ENCODE results near the gene GRIPAP1. TPM values are rescaled to one million over a fixed set of nuclear protein-coding genes. Genes with fewer than 3 reads are reported as not detected.
"Not testable (repeated sequence)": the region's sequence is repeated elsewhere in the genome, so short reads cannot be mapped to it uniquely, and the experiment has no call there.

GRIPAP1 gene
- total RNA-seq, 4 donors from 2014 or later: 8.6 to 19.3 (median 10.1) TPM

DNA sequence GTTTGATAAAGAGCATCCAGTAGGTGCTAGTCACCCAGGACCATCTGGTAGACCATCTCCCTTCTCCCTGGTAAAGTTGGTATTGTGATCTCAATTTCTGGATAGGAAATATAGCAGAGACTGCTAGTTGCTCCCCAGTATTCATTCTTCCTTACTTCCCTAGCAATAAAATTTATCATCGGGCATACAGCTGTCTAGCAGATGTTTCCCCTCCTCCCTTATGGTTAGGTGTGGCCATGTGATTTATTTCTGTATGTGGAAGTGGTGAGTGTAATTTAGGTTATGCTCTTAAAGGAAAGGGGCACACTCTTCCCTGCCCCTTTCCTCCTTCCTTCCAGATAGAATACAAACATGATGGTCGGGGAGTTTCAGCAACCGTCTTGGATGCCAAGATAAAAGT is 18.2 kb downstream of the GRIPAP1 start:
- Histone ChIP-seq H3K27me3 (no peaks in the 10 kb centered on the region), H3K36me3 (peaks cover 0 to 21% of the 10 kb centered on the region in 2 donors), H3K27ac (no peak overlapping the region), H3K9me3 (no peaks in the 10 kb centered on the region), H3K4me3 (no peak overlapping the region), H3K4me1 (no peaks in the 10 kb centered on the region)
- intact Hi-C loops (cut with DNase I; ENCODE audit: low total_unique reads): no loop called here
- DNase-seq: no peak
- ATAC-seq: no peak
- TF ChIP-seq CTCF (IDR thresholded peaks at IDR 0.05 in 4 of 5, conservative IDR thresholded peaks at IDR 0.05 in 1 of 5): no peak
- no peak for TF ChIP-seq POLR2A (IDR thresholded peaks at IDR 0.05)
- in situ Hi-C loops (cut with MboI; ENCODE audit: low sequenced_read_pairs in 4 of 4): no loop called here

DNA sequence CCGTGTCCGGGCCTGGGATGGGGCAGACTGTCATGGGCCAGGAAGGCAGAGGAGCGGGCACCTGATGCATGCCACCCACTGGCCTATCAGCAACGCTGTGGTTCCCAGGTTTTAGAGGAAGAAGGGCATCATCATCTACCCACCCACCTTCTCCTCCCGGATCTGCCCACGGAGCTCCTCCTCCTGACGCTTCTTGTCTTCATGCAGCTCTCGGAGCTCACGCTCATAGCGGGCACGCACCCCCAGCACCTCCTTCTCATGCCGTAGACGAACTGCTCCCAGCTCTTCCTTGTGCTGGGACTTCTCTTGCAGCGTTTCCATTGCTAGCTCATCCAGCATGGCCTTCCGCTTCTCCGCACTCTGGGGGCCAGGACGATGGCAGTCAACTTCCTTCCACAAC is 19.0 kb downstream of the GRIPAP1 start:
- H3K9me3 ChIP-seq: no peaks in the 10 kb centered on the region
- in situ Hi-C loops (cut with MboI; ENCODE audit: low sequenced_read_pairs in 4 of 4) (no loop called here), intact Hi-C loops (cut with DNase I; ENCODE audit: low total_unique reads) (no loop called here)
- no peaks in the 10 kb centered on the region for H3K4me1 ChIP-seq
- DNase-seq: no peak
- H3K36me3 ChIP-seq: peaks cover 0 to 21% of the 10 kb centered on the region in 2 donors
- no peaks in the 10 kb centered on the region for H3K27me3 ChIP-seq
- H3K4me3 ChIP-seq: no peak overlapping the region
- TF ChIP-seq CTCF (IDR thresholded peaks at IDR 0.05 in 4 of 5, conservative IDR thresholded peaks at IDR 0.05 in 1 of 5) (no peak), POLR2A (IDR thresholded peaks at IDR 0.05) (no peak)
- no peak overlapping the region for H3K27ac ChIP-seq
- ATAC-seq: no peak

DNA sequence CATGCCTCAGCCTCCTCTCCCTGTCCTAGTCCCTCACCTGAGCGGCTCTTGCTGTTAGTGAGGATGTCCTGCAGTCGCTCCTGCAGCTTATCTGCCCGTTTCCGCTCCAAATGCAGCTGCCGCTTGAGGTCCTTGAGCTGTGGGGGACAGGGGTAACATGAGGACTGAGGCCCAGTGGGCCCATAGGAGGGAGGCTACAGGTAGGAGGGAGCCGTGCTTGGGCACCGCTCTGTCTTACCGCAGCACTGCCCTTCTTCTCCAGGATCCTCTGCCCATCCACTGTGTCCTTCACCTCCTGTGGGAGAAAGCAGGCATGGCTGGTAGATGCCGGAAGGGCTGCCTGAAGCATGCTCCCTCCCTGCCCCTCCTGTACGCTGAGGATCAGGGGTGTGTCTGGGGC is 20.9 kb downstream of the GRIPAP1 start:
- no peak for TF ChIP-seq CTCF (IDR thresholded peaks at IDR 0.05 in 4 of 5, conservative IDR thresholded peaks at IDR 0.05 in 1 of 5)
- TF ChIP-seq POLR2A (IDR thresholded peaks at IDR 0.05): no peak
- ATAC-seq: no peak
- H3K9me3 ChIP-seq: no peaks in the 10 kb centered on the region
- H3K4me3 ChIP-seq: no peak overlapping the region
- peaks cover 0 to 21% of the 10 kb centered on the region in 2 donors for H3K36me3 ChIP-seq
- no peaks in the 10 kb centered on the region for H3K4me1 ChIP-seq
- no peak for DNase-seq
- H3K27me3 ChIP-seq: no peaks in the 10 kb centered on the region
- intact Hi-C loops (cut with DNase I; ENCODE audit: low total_unique reads) (no loop called here), in situ Hi-C loops (cut with MboI; ENCODE audit: low sequenced_read_pairs in 4 of 4) (no loop called here)
- H3K27ac ChIP-seq: no peak overlapping the region

GRCh38 chrX:48980341-48980740 is 21.7 kb downstream of the GRIPAP1 start:
- H3K4me3 ChIP-seq; H3K27me3 ChIP-seq; H3K4me1 ChIP-seq; H3K27ac ChIP-seq; DNase-seq; intact Hi-C loops (cut with DNase I; ENCODE audit: low total_unique reads); ATAC-seq; H3K9me3 ChIP-seq; in situ Hi-C loops (cut with MboI; ENCODE audit: low sequenced_read_pairs in 4 of 4): not testable (repeated sequence)
- H3K36me3 ChIP-seq: peaks cover 0 to 21% of the 10 kb centered on the region in 2 donors

- ATAC-seq (no peak), DNase-seq (no peak)
- in situ Hi-C loops (cut with MboI; ENCODE audit: low sequenced_read_pairs in 4 of 4): no loop called here
- Histone ChIP-seq H3K36me3 (peaks cover 0 to 11% of the 10 kb centered on the region in 2 donors), H3K9me3 (no peaks in the 10 kb centered on the region), H3K4me3 (no peak overlapping the region), H3K27me3 (no peaks in the 10 kb centered on the region), H3K4me1 (no peaks in the 10 kb centered on the region), H3K27ac (no peak overlapping the region)
- TF ChIP-seq POLR2A (IDR thresholded peaks at IDR 0.05) (no peak), CTCF (IDR thresholded peaks at IDR 0.05 in 4 of 5, conservative IDR thresholded peaks at IDR 0.05 in 1 of 5) (no peak)
- intact Hi-C loops (cut with DNase I; ENCODE audit: low total_unique reads): no loop called here
These were observed 23.8 kb downstream of the GRIPAP1 start for GRCh38 chrX:48978226-48978625.
